CD14-positive monocyte (primary cell): ENCODE results near the gene HIVEP3. TPM values are rescaled to one million over a fixed set of nuclear protein-coding genes. Genes with fewer than 3 reads are reported as not detected.

Source experiments
- DNase-seq, 3 donors: peaks; one replicate each; pipeline ENCODE4 v3.0.0-alpha.2; 2011 to 2022
- H2AFZ ChIP-seq: 2 replicates; pipeline ENCODE4 v1.6.0; 2012; ENCODE audit warnings: mild to moderate bottlenecking, low read depth, low read length, inconsistent platforms; ENCODE audit not compliant: insufficient read depth, poor library complexity, severe bottlenecking
- H3K27ac ChIP-seq, 2 donors: 1 replicate in 1 of 2; 2 replicates in 1 of 2; pipeline ENCODE4 v1.5.1; 2012 to 2013; ENCODE audit warnings: low read length in 2 of 2, control low read depth in 1 of 2, inconsistent platforms in 1 of 2, low read depth in 1 of 2, mild to moderate bottlenecking in 1 of 2
- H3K27me3 ChIP-seq, 2 donors: one replicate each; pipeline versions ENCODE4 v1.6.0 to v1.6.1; 2011 to 2013; ENCODE audit warnings: low read length in 2 of 2; ENCODE audit not compliant: control insufficient read depth in 2 of 2, insufficient read depth in 2 of 2
- H3K36me3 ChIP-seq, 2 donors: replicated peaks in 1 of 2; 1 replicate in 1 of 2; 2 replicates in 1 of 2; pipeline versions ENCODE4 v1.5.1 to v1.6.1; 2012 to 2013; ENCODE audit warnings: low read length in 2 of 2, control low read depth in 1 of 2, inconsistent platforms in 1 of 2, mild to moderate bottlenecking in 1 of 2; ENCODE audit not compliant: insufficient read depth in 2 of 2, control insufficient read depth in 1 of 2
- H3K4me1 ChIP-seq, 2 donors: 1 replicate in 1 of 2; 2 replicates in 1 of 2; pipeline versions ENCODE4 v1.5.1 to v1.6.1; 2012 to 2013; ENCODE audit warnings: low read length in 2 of 2, control low read depth in 1 of 2, inconsistent platforms in 1 of 2, mild to moderate bottlenecking in 1 of 2, moderate library complexity in 1 of 2; ENCODE audit not compliant: insufficient read depth in 2 of 2, control insufficient read depth in 1 of 2
- H3K4me2 ChIP-seq: replicated peaks from 2 replicates; pipeline ENCODE3; 2012; ENCODE audit warnings: low read length, moderate library complexity, mild to moderate bottlenecking; ENCODE audit not compliant: poor library complexity, severe bottlenecking; ENCODE audit errors: extremely low read depth
- H3K4me3 ChIP-seq, 3 experiments: fragments of 200-600 bp in 1 of 3; sonication (generic) in 1 of 3; replicated peaks in 1 of 3; 1 replicate in 2 of 3; 2 replicates in 1 of 3; pipeline ENCODE4 v1.5.1; 2011 to 2013; ENCODE audit warnings: low read length in 3 of 3, mild to moderate bottlenecking in 3 of 3, control low read depth in 2 of 3, low read depth in 2 of 3, inconsistent platforms in 1 of 3, moderate library complexity in 1 of 3
- H3K79me2 ChIP-seq: 2 replicates; pipeline ENCODE4 v1.6.0; 2012; ENCODE audit warnings: mild to moderate bottlenecking, control low read depth, inconsistent platforms, low read length, moderate library complexity; ENCODE audit not compliant: insufficient read depth
- H3K9ac ChIP-seq: 2 replicates; pipeline ENCODE4 v1.6.0; 2017; ENCODE audit warnings: low read length, mild to moderate bottlenecking; ENCODE audit not compliant: insufficient read depth, poor library complexity, severe bottlenecking
- H3K9me3 ChIP-seq, 2 donors: replicated peaks in 1 of 2; 1 replicate in 1 of 2; 2 replicates in 1 of 2; pipeline versions ENCODE4 v1.5.1 to v1.6.1; 2012 to 2013; ENCODE audit warnings: low read length in 2 of 2, control low read depth in 1 of 2; ENCODE audit not compliant: control insufficient read depth in 1 of 2, insufficient read depth in 1 of 2
- H4K20me1 ChIP-seq: 2 replicates; pipeline ENCODE4 v1.6.0; 2012; ENCODE audit warnings: mild to moderate bottlenecking, low read length, control low read depth, moderate library complexity; ENCODE audit not compliant: insufficient read depth
- H3K27ac Mint-ChIP-seq, 7 donors: one replicate each; pipeline ENCODE4 v1.8.0; 2020; ENCODE audit warnings: mild to moderate bottlenecking in 7 of 7, mixed read lengths in 7 of 7, moderate library complexity in 6 of 7, inconsistent platforms in 2 of 7
- H3K27me3 Mint-ChIP-seq, 3 donors: one replicate each; pipeline ENCODE4 v1.8.0; 2021 to 2022; ENCODE audit warnings: low read depth in 3 of 3, mild to moderate bottlenecking in 3 of 3, mixed read lengths in 3 of 3, moderate library complexity in 3 of 3, inconsistent platforms in 1 of 3
- H3K36me3 Mint-ChIP-seq, 2 donors: one replicate each; pipeline ENCODE4 v1.8.0; 2020; ENCODE audit warnings: mixed read lengths in 2 of 2, inconsistent platforms in 1 of 2, mild to moderate bottlenecking in 1 of 2
- H3K4me1 Mint-ChIP-seq: one replicate; pipeline ENCODE4 v1.8.0; 2020; ENCODE audit warnings: mild to moderate bottlenecking, mixed read lengths
- H3K4me3 Mint-ChIP-seq, 2 donors: one replicate each; pipeline ENCODE4 v1.8.0; 2020; ENCODE audit warnings: mild to moderate bottlenecking in 2 of 2, mixed read lengths in 2 of 2, moderate library complexity in 1 of 2
- H3K9me3 Mint-ChIP-seq, 7 donors: one replicate each; pipeline ENCODE4 v1.8.0; 2020 to 2022; ENCODE audit warnings: mixed read lengths in 7 of 7, mild to moderate bottlenecking in 6 of 7, moderate library complexity in 6 of 7, inconsistent platforms in 2 of 7
- WGBS: methylation state at CpG from one replicate; pipeline ENCODE4 v1.1.5; 2013; ENCODE audit warnings: missing lambda C conversion rate; ENCODE audit not compliant: insufficient coverage; 5-methylcytosine and 5-hydroxymethylcytosine counted together
- intact Hi-C, 2 donors: fragments of 100-400 bp; cut with micrococcal nuclease; formaldehyde crosslinking; loops; one replicate each; pipeline versions ENCODE4 v1.15.0 to v1.15.1; 2023
- polyA plus RNA-seq, 3 donors: library from polyadenylated mRNA; depleted of rRNA in 1 of 3; unstranded in 2 of 3; stranded (reverse) in 1 of 3; fragments of 300-500 nt in 2 of 3; fragments of >200 nt in 1 of 3; fragmentation: Illumina TruSeq in 2 of 3; gene quantifications; 1 replicate in 2 of 3; 2 replicates in 1 of 3; pipeline ENCODE4 v1.2.3, GENCODE V29; 2012 to 2021
- TF ChIP-seq, protein P1 (sequence below): fragments of 200-600 bp; IDR thresholded peaks from one replicate; pipeline ENCODE4 v1.8.0; 2022; ENCODE audit warnings: antibody characterized with exemption, mild to moderate bottlenecking

Gene HIVEP3
- polyA plus RNA-seq, 3 donors: 1.2 to 3.7 (median 1.8) TPM

DNA sequence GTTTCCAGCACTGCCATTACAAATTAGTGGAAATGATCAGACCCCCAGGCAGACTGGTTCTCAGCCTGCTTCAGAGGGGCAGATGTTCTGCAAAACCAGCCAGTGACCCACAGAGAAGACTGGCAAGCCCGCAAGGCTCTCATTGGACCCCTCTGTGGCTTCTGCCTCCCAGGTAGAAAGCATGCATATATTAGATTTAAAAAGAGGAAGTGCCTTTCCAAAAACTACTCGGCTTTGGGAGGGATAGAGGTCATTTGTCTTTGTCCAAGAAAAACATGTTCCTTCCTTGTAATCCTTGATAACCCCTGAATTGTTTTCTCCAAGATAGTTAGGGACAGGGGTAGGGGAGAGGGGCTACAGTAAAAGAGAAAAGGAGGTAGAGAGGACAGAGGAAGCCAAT is 11.8 kb downstream of the HIVEP3 start:
- Histone ChIP-seq H3K4me1 (no peaks in the 10 kb centered on the region), H3K9me3 (no peaks in the 10 kb centered on the region), H4K20me1 (no peaks in the 10 kb centered on the region), H3K4me3 (no peak overlapping the region), H3K27me3 (no peaks in the 10 kb centered on the region), H2AFZ (no peak overlapping the region), H3K27ac (no peak overlapping the region), H3K4me2 (no peak overlapping the region), H3K79me2 (no peaks in the 10 kb centered on the region), H3K36me3 (no peaks in the 10 kb centered on the region), H3K9ac (no peak overlapping the region)
- Mint-ChIP-seq H3K27ac (no peak overlapping the region), H3K27me3 (peaks cover 0 to 3% (median 2%) of the 10 kb centered on the region in 3 donors), H3K4me3 (no peak overlapping the region), H3K9me3 (peaks cover 0 to 4% (median 0%) of the 10 kb centered on the region in 7 donors), H3K36me3 (no peaks in the 10 kb centered on the region), H3K4me1 (peaks cover 4% of the 10 kb centered on the region)
- TF ChIP-seq, protein P1, sequence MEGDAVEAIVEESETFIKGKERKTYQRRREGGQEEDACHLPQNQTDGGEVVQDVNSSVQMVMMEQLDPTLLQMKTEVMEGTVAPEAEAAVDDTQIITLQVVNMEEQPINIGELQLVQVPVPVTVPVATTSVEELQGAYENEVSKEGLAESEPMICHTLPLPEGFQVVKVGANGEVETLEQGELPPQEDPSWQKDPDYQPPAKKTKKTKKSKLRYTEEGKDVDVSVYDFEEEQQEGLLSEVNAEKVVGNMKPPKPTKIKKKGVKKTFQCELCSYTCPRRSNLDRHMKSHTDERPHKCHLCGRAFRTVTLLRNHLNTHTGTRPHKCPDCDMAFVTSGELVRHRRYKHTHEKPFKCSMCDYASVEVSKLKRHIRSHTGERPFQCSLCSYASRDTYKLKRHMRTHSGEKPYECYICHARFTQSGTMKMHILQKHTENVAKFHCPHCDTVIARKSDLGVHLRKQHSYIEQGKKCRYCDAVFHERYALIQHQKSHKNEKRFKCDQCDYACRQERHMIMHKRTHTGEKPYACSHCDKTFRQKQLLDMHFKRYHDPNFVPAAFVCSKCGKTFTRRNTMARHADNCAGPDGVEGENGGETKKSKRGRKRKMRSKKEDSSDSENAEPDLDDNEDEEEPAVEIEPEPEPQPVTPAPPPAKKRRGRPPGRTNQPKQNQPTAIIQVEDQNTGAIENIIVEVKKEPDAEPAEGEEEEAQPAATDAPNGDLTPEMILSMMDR: no peak
- 33% methylated on average over 1 of the region's 2 CpGs for WGBS
- intact Hi-C loops: no loop called here
- no peak for DNase-seq

DNA sequence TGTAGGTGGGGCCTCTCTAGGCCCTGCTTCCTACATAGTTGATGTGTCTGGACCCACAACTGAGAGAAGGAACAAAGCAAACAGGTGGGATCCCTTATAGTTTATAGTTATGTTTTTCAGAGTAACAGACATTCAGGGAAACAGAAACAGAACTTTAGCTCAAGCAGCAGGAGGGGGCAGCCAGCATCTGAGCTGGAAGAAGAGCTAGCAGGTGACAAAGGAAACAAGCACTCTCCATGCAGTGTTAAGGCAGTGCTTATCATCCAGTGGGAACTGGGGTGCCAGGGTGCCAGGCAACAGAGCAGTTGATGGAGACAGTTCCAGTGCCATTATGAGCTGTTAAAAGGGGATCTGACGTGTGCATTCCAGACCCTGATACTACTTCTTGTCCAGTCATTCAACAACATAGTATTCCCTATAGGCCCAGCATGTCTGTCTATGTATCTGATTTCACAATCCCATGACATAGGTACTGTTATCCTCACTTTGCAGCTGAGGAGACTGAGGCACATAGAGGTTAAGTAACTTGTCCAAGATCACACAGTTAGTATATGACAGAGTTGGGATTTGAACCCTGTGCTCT is 13.5 kb downstream of the HIVEP3 start:
- Histone ChIP-seq H3K4me3 (no peak overlapping the region), H3K9me3 (no peaks in the 10 kb centered on the region), H4K20me1 (no peaks in the 10 kb centered on the region), H3K9ac (no peak overlapping the region), H2AFZ (no peak overlapping the region), H3K36me3 (no peaks in the 10 kb centered on the region), H3K27ac (no peak overlapping the region), H3K4me1 (no peaks in the 10 kb centered on the region), H3K79me2 (no peaks in the 10 kb centered on the region), H3K4me2 (no peak overlapping the region), H3K27me3 (no peaks in the 10 kb centered on the region)
- H3K36me3 Mint-ChIP-seq: no peaks in the 10 kb centered on the region
- peaks cover 0 to 3% (median 1%) of the 10 kb centered on the region in 3 donors for H3K27me3 Mint-ChIP-seq
- WGBS: no CpG with 5 or more reads among the region's 1 CpG
- H3K4me3 Mint-ChIP-seq: no peak overlapping the region
- intact Hi-C loops: no loop called here
- H3K27ac Mint-ChIP-seq: no peak overlapping the region
- peaks cover 4% of the 10 kb centered on the region for H3K4me1 Mint-ChIP-seq
- peaks cover 0 to 4% (median 0%) of the 10 kb centered on the region in 7 donors for H3K9me3 Mint-ChIP-seq
- DNase-seq: no peak
- TF ChIP-seq, protein P1: no peak
